GM23338 (cell line): ENCODE data around the gene KIF20B. TPM values are rescaled to one million over a fixed set of nuclear protein-coding genes. Genes with fewer than 3 reads are reported as not detected.
"Not testable (repeated sequence)": the region's sequence is repeated elsewhere in the genome, so short reads cannot be mapped to it uniquely, and the experiment has no call there.

Experiments used
- ATAC-seq: fragments of 200-7000 bp; cut with Tn5 transposase; 3 replicates; pipeline ENCODE4 v1.9.1; 2020
- DNase-seq: peaks from one replicate; pipeline ENCODE4 v3.0.0-alpha.2; 2015; ENCODE audit warnings: low spot score
- H2AFZ ChIP-seq: fragments of 200-600 bp; sonication (generic); 2 replicates; pipeline ENCODE4 v1.8.0; 2016; ENCODE audit warnings: antibody characterized with exemption, mild to moderate bottlenecking, moderate library complexity
- H3F3A ChIP-seq: fragments of 200-600 bp; sonication (generic); replicated peaks from 2 replicates; pipeline ENCODE4 v1.8.0; 2017; ENCODE audit warnings: antibody characterized with exemption, mixed run types, low read depth
- H3K27ac ChIP-seq: fragments of 200-600 bp; sonication (generic); 2 replicates; pipeline ENCODE4 v1.6.1; 2016; ENCODE audit warnings: low read depth
- H3K27me3 ChIP-seq: fragments of 200-600 bp; sonication (generic); 2 replicates; pipeline ENCODE4 v1.8.0; 2016; ENCODE audit warnings: mild to moderate bottlenecking, mixed run types, moderate library complexity; ENCODE audit not compliant: insufficient read depth
- H3K36me3 ChIP-seq: fragments of 200-600 bp; sonication (generic); 2 replicates; pipeline ENCODE4 v1.8.0; 2016; ENCODE audit warnings: mild to moderate bottlenecking; ENCODE audit not compliant: insufficient read depth
- H3K4me1 ChIP-seq: fragments of 200-600 bp; sonication (generic); 2 replicates; pipeline ENCODE4 v1.8.0; 2016; ENCODE audit warnings: mild to moderate bottlenecking, moderate library complexity; ENCODE audit not compliant: insufficient read depth
- H3K4me2 ChIP-seq: fragments of 200-600 bp; sonication (generic); 2 replicates; pipeline ENCODE4 v1.7.1; 2017; ENCODE audit warnings: mixed run types
- H3K4me3 ChIP-seq: fragments of 200-600 bp; sonication (generic); 2 replicates; pipeline ENCODE4 v1.6.1; 2016; ENCODE audit warnings: mixed run types
- H3K79me2 ChIP-seq: fragments of 200-600 bp; sonication (generic); replicated peaks from 2 replicates; pipeline ENCODE4 v1.8.0; 2017; ENCODE audit warnings: mild to moderate bottlenecking; ENCODE audit not compliant: insufficient read depth
- H3K9me2 ChIP-seq: fragments of 200-600 bp; sonication (generic); 2 replicates; pipeline ENCODE4 v1.8.0; 2017; ENCODE audit not compliant: insufficient read depth
- H4K20me1 ChIP-seq: fragments of 200-600 bp; sonication (generic); replicated peaks from 2 replicates; pipeline ENCODE4 v1.8.0; 2017; ENCODE audit warnings: mild to moderate bottlenecking; ENCODE audit not compliant: insufficient read depth
- H3K27ac Mint-ChIP-seq: 2 replicates; pipeline ENCODE4 v1.8.0; 2020; ENCODE audit warnings: inconsistent platforms, mild to moderate bottlenecking, moderate library complexity, mixed read lengths
- H3K27me3 Mint-ChIP-seq: 3 replicates; pipeline ENCODE4 v1.8.0; 2022; ENCODE audit warnings: low read depth, mild to moderate bottlenecking, moderate library complexity, mixed read lengths, inconsistent platforms; ENCODE audit not compliant: insufficient read depth, poor library complexity
- H3K36me3 Mint-ChIP-seq: 3 replicates; pipeline ENCODE4 v1.8.0; 2021; ENCODE audit warnings: low read depth, mild to moderate bottlenecking, inconsistent platforms, moderate library complexity, mixed read lengths
- H3K4me1 Mint-ChIP-seq: 3 replicates; pipeline ENCODE4 v1.8.0; 2020; ENCODE audit warnings: mild to moderate bottlenecking, inconsistent platforms, mixed read lengths
- H3K4me3 Mint-ChIP-seq: 3 replicates; pipeline ENCODE4 v1.8.0; 2021; ENCODE audit warnings: moderate library complexity, mild to moderate bottlenecking, inconsistent platforms, mixed read lengths
- H3K9me3 Mint-ChIP-seq: 3 replicates; pipeline ENCODE4 v1.8.0; 2020; ENCODE audit warnings: moderate library complexity, mild to moderate bottlenecking, inconsistent platforms, mixed read lengths
- CREB1 ChIP-seq: fragments of 250-450 bp; sonication (Bioruptor Pico); IDR thresholded peaks from 2 replicates; pipeline ENCODE4 v1.5.0; 2020; ENCODE audit warnings: low read depth, mild to moderate bottlenecking, moderate library complexity
- EZH2 ChIP-seq: fragments of 200-600 bp; sonication (generic); IDR thresholded peaks from one replicate; pipeline ENCODE4 v1.8.0; 2017; ENCODE audit warnings: antibody characterized with exemption, mild to moderate bottlenecking, low read depth; ENCODE audit not compliant: unreplicated experiment
- STAT1 ChIP-seq: IDR thresholded peaks from one replicate; pipeline ENCODE4 v1.6.1; 2016; ENCODE audit warnings: antibody characterized with exemption; ENCODE audit not compliant: unreplicated experiment
- polyA plus RNA-seq: library from polyadenylated mRNA; unstranded; fragments of >200 nt; fragmentation: Nextera tagmentation; extraction: Ambion mirVana; gene quantifications from 2 replicates; pipeline ENCODE4 v1.2.1, GENCODE V29; 2016
- total RNA-seq: library from RNA; depleted of rRNA; stranded (reverse); fragments of >200 nt; shearing (Covaris generic); gene quantifications from 2 replicates; pipeline ENCODE4 v1.2.3, GENCODE V29; 2014
- TF ChIP-seq, protein P1 (sequence below): IDR thresholded peaks from 2 replicates; pipeline ENCODE4 v1.6.1; 2016; ENCODE audit warnings: antibody characterized with exemption
- TF ChIP-seq, protein P2 (sequence below): fragments of 250-450 bp; sonication (Bioruptor Pico); IDR thresholded peaks from 2 replicates; pipeline ENCODE4 v1.5.0; 2020; ENCODE audit warnings: mild to moderate bottlenecking, moderate library complexity

KIF20B gene
- total and polyA plus RNA-seq, 2 experiments from 2014 or later = 42.7 to 111 TPM

DNA sequence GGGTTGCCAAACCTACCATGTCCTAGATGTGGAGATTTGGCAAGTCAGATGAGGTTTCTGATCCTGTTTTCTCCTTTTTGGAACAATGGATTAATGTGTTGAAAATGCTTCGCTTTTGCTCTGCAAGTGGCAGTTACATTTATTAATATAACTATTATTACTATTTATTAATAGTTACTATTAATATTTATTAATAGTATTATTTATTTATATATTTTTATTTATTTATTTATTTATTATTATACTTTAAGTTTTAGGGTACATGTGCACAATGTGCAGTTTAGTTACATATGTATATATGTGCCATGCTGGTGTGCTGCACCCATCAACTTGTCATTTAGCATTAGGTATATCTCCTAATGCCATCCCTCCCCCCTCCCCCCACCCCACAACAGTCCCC, 62.3 kb downstream of the KIF20B start:
- not testable (repeated sequence) for H3K4me1 ChIP-seq, H3K4me2 ChIP-seq, H3K4me1 Mint-ChIP-seq, H3K4me3 Mint-ChIP-seq, H3K27me3 Mint-ChIP-seq, H3K4me3 ChIP-seq, H3K27me3 ChIP-seq, H3K9me3 Mint-ChIP-seq, H4K20me1 ChIP-seq, H3K79me2 ChIP-seq, ATAC-seq, H3F3A ChIP-seq, H2AFZ ChIP-seq, H3K27ac Mint-ChIP-seq, H3K9me2 ChIP-seq, H3K27ac ChIP-seq, DNase-seq
- H3K36me3 Mint-ChIP-seq = peaks cover 71% of the 10 kb centered on the region
- H3K36me3 ChIP-seq = peaks cover 50% of the 10 kb centered on the region

DNA sequence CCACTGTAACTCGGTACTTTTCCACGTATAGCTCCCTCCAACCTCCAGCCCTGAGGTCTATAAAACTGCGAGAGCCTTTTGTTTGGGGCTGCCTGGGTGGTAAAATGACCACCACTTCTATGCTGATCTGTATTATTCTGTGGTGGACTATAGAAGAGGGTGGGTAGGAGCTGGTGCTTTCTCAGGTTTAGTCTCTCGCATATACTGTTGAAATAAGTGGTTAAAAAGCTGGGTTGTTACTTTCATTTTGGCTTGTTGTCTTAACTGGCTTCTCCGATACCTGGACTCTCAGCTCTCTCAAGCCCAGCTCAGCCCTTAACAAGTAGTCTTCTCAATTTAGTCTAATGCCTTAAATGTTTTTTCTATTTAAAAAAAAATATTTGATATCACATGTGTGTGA, 70.3 kb downstream of the KIF20B start:
- H2AFZ ChIP-seq = no peak overlapping the region
- no peaks in the 10 kb centered on the region for H3K79me2 ChIP-seq
- no peaks in the 10 kb centered on the region for H3K9me2 ChIP-seq
- no peak overlapping the region for H3K27ac ChIP-seq
- Mint-ChIP-seq H3K27ac (no peak overlapping the region), H3K9me3 (no peaks in the 10 kb centered on the region), H3K4me3 (no peak overlapping the region), H3K27me3 (peaks cover 2% of the 10 kb centered on the region), H3K36me3 (peaks cover 56% of the 10 kb centered on the region), H3K4me1 (no peaks in the 10 kb centered on the region)
- TF ChIP-seq, protein P1, sequence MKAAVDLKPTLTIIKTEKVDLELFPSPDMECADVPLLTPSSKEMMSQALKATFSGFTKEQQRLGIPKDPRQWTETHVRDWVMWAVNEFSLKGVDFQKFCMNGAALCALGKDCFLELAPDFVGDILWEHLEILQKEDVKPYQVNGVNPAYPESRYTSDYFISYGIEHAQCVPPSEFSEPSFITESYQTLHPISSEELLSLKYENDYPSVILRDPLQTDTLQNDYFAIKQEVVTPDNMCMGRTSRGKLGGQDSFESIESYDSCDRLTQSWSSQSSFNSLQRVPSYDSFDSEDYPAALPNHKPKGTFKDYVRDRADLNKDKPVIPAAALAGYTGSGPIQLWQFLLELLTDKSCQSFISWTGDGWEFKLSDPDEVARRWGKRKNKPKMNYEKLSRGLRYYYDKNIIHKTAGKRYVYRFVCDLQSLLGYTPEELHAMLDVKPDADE = no peak
- TF ChIP-seq, protein P2, sequence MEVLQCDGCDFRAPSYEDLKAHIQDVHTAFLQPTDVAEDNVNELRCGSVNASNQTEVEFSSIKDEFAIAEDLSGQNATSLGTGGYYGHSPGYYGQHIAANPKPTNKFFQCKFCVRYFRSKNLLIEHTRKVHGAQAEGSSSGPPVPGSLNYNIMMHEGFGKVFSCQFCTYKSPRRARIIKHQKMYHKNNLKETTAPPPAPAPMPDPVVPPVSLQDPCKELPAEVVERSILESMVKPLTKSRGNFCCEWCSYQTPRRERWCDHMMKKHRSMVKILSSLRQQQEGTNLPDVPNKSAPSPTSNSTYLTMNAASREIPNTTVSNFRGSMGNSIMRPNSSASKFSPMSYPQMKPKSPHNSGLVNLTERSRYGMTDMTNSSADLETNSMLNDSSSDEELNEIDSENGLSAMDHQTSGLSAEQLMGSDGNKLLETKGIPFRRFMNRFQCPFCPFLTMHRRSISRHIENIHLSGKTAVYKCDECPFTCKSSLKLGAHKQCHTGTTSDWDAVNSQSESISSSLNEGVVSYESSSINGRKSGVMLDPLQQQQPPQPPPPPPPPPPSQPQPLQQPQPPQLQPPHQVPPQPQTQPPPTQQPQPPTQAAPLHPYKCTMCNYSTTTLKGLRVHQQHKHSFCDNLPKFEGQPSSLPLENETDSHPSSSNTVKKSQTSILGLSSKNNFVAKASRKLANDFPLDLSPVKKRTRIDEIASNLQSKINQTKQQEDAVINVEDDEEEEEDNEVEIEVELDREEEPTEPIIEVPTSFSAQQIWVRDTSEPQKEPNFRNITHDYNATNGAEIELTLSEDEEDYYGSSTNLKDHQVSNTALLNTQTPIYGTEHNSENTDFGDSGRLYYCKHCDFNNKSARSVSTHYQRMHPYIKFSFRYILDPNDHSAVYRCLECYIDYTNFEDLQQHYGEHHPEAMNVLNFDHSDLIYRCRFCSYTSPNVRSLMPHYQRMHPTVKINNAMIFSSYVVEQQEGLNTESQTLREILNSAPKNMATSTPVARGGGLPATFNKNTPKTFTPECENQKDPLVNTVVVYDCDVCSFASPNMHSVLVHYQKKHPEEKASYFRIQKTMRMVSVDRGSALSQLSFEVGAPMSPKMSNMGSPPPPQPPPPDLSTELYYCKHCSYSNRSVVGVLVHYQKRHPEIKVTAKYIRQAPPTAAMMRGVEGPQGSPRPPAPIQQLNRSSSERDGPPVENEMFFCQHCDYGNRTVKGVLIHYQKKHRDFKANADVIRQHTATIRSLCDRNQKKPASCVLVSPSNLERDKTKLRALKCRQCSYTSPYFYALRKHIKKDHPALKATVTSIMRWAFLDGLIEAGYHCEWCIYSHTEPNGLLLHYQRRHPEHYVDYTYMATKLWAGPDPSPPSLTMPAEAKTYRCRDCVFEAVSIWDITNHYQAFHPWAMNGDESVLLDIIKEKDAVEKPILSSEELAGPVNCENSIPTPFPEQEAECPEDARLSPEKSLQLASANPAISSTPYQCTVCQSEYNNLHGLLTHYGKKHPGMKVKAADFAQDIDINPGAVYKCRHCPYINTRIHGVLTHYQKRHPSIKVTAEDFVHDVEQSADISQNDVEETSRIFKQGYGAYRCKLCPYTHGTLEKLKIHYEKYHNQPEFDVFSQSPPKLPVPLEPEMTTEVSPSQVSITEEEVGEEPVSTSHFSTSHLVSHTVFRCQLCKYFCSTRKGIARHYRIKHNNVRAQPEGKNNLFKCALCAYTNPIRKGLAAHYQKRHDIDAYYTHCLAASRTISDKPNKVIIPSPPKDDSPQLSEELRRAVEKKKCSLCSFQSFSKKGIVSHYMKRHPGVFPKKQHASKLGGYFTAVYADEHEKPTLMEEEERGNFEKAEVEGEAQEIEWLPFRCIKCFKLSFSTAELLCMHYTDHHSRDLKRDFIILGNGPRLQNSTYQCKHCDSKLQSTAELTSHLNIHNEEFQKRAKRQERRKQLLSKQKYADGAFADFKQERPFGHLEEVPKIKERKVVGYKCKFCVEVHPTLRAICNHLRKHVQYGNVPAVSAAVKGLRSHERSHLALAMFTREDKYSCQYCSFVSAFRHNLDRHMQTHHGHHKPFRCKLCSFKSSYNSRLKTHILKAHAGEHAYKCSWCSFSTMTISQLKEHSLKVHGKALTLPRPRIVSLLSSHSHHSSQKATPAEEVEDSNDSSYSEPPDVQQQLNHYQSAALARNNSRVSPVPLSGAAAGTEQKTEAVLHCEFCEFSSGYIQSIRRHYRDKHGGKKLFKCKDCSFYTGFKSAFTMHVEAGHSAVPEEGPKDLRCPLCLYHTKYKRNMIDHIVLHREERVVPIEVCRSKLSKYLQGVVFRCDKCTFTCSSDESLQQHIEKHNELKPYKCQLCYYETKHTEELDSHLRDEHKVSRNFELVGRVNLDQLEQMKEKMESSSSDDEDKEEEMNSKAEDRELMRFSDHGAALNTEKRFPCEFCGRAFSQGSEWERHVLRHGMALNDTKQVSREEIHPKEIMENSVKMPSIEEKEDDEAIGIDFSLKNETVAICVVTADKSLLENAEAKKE (CRISPR knock-in tag) = no peak
- TF ChIP-seq STAT1 = no peak
- TF ChIP-seq EZH2 = no peak
- no peak for TF ChIP-seq CREB1 (CRISPR knock-in tag)
- no peaks in the 10 kb centered on the region for H3K27me3 ChIP-seq
- H3F3A ChIP-seq = no peaks in the 10 kb centered on the region
- 0 out of 2 replicates have a peak, but pooled peaks cover 3% of the 10 kb centered on the region for H4K20me1 ChIP-seq
- no peaks in the 10 kb centered on the region for H3K4me1 ChIP-seq
- no peak overlapping the region for H3K4me2 ChIP-seq
- ATAC-seq (no peak), DNase-seq (no peak)
- no peak overlapping the region for H3K4me3 ChIP-seq
- H3K36me3 ChIP-seq = peaks cover 22% of the 10 kb centered on the region
